ENCODE results near the gene AICDA.
"Not testable (repeated sequence)": the region's sequence is repeated elsewhere in the genome, so short reads cannot be mapped to it uniquely, and the experiment has no call there.

GRCh38 chr12:8636007-8636346 lies 23.3 kb upstream of the AICDA start:
- not testable (repeated sequence) for TF ChIP-seq CTCF (conservative IDR thresholded peaks at IDR 0.05 in 1 of 2, IDR thresholded peaks at IDR 0.05 in 1 of 2; ENCODE audit: extremely low read depth in 1 of 2, insufficient read depth in 1 of 2, low read depth in 1 of 2, low read length in 2 of 2); EZH2 (IDR thresholded peaks at IDR 0.05; ENCODE audit: borderline replicate concordance, low read length)
